GM12892 (cell line): ENCODE data around the gene FGF8.

ENCODE experiments used
- POLR2A ChIP-seq: IDR thresholded peaks from 2 replicates; pipeline ENCODE4 v1.6.1; 2011; ENCODE audit warnings: low read depth, low read length, control low read depth
- POLR2AphosphoS5 ChIP-seq: IDR thresholded peaks from 2 replicates; pipeline ENCODE4 v1.6.1; 2011; ENCODE audit warnings: low read depth, low read length, control low read depth
- TAF1 ChIP-seq: IDR thresholded peaks from 2 replicates; pipeline ENCODE4 v1.6.1; 2011; ENCODE audit warnings: low read depth, mild to moderate bottlenecking, control low read depth, low read length, borderline replicate concordance

DNA sequence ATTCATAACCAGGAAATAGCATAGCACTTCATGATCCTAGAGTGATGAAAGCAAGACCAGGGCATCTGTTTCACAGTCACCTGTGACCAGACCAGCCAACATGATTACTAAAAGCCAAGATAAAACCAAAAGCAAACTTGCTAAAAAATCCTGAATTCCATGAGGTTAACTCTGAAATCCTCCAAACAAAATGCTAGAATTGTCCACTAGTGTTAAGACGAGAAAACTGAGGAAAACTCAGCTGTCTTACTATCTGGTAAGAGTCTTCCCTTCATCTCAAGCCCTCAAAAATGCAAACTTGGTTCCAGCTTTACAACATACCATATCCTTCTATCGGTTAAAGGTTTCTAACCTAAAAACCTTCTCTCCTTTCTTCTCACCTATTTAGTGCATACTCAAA lies 8.6 kb upstream of the FGF8 start:
- TF ChIP-seq POLR2AphosphoS5 (no peak), POLR2A (0 out of 2 replicates have a peak, but pooled peaks have one; percentile 52), TAF1 (no peak)
